OCI-LY7 (cell line): Measurements from ENCODE around the gene PDIA2. TPM values are rescaled to one million over a fixed set of nuclear protein-coding genes. Genes with fewer than 3 reads are reported as not detected.

Experiments used
- BruUV-seq: library from RNA; stranded (reverse); fragments of 400-500 nt; replicated peaks from 2 replicates; lab custom pipeline; 2021; lab: Mats Ljungman, UMichigan
- CTCF ChIA-PET: fragments of 300-600 bp; sonication (Branson Sonifier 250); formaldehyde crosslinking; loops from one replicate; lab custom pipeline; 2022; ENCODE audit warnings: antibody characterized with exemption; ENCODE audit not compliant: unreplicated experiment; lab: Charles Lee
- POLR2A ChIA-PET: fragments of 300-600 bp; sonication (Branson Sonifier 250); formaldehyde crosslinking; loops from one replicate; lab custom pipeline; 2022; ENCODE audit warnings: antibody characterized with exemption; lab: Charles Lee
- DNase-seq: peaks from one replicate; pipeline ENCODE4 v3.0.0-alpha.2; 2015; ENCODE audit warnings: low spot score
- H2AFZ ChIP-seq: fragments of 200-600 bp; sonication (generic), shearing (Covaris generic); 2 replicates; pipeline ENCODE4 v1.6.1; 2014; ENCODE audit warnings: mild to moderate bottlenecking, antibody characterized with exemption, low read length, moderate library complexity
- H3K27ac ChIP-seq: fragments of 200-600 bp; sonication (generic); 2 replicates; pipeline ENCODE4 v1.5.1; 2014; ENCODE audit warnings: mixed run types, low read depth, mild to moderate bottlenecking, moderate library complexity, low read length, inconsistent platforms; ENCODE audit not compliant: poor library complexity, severe bottlenecking
- H3K36me3 ChIP-seq: fragments of 200-600 bp; sonication (generic); 2 replicates; pipeline ENCODE4 v1.6.1; 2014; ENCODE audit warnings: mild to moderate bottlenecking, antibody characterized with exemption, low read length, moderate library complexity, mixed read lengths; ENCODE audit not compliant: insufficient read depth
- H3K4me1 ChIP-seq: fragments of 200-600 bp; sonication (generic); 2 replicates; pipeline ENCODE4 v1.5.1; 2014; ENCODE audit warnings: mild to moderate bottlenecking, low read length; ENCODE audit not compliant: insufficient read depth, poor library complexity, severe bottlenecking
- H3K4me2 ChIP-seq: fragments of 200-600 bp; sonication (generic); 2 replicates; pipeline ENCODE4 v1.6.1; 2014; ENCODE audit warnings: mild to moderate bottlenecking, low read length
- H3K4me3 ChIP-seq: fragments of 200-600 bp; sonication (generic); 2 replicates; pipeline ENCODE4 v1.5.1; 2014; ENCODE audit warnings: mild to moderate bottlenecking, low read depth, low read length; ENCODE audit not compliant: poor library complexity, severe bottlenecking
- H3K79me2 ChIP-seq: fragments of 200-600 bp; sonication (generic); 2 replicates; pipeline ENCODE4 v1.6.1; 2016; ENCODE audit warnings: low read depth, mild to moderate bottlenecking, low read length, moderate library complexity, mixed read lengths; ENCODE audit not compliant: insufficient read depth
- H3K9me2 ChIP-seq: fragments of 200-600 bp; sonication (generic); 2 replicates; pipeline ENCODE4 v1.6.1; 2016; ENCODE audit warnings: mild to moderate bottlenecking, low read length, mixed read lengths; ENCODE audit not compliant: insufficient read depth
- H3K9me3 ChIP-seq: fragments of 200-600 bp; sonication (generic); 2 replicates; pipeline ENCODE4 v1.6.1; 2014; ENCODE audit warnings: mild to moderate bottlenecking, mixed run types, low read length, mixed read lengths
- H4K20me1 ChIP-seq: fragments of 200-600 bp; sonication (generic); 2 replicates; pipeline ENCODE4 v1.6.1; 2014; ENCODE audit warnings: mild to moderate bottlenecking, antibody characterized with exemption, low read length, moderate library complexity, mixed read lengths; ENCODE audit not compliant: insufficient read depth
- EZH2phosphoT487 ChIP-seq: fragments of 200-600 bp; sonication (generic); IDR thresholded peaks from 2 replicates; pipeline ENCODE4 v1.6.1; 2018; ENCODE audit warnings: low read depth, borderline replicate concordance, mild to moderate bottlenecking, mixed run types, antibody characterized with exemption, low read length, moderate library complexity, mixed read lengths
- intact Hi-C: fragments of 100-400 bp; cut with micrococcal nuclease; formaldehyde crosslinking; loops from one replicate; pipeline ENCODE4 v1.10.0; 2022; ENCODE audit not compliant: unreplicated experiment
- total RNA-seq, 2 experiments: library from RNA; depleted of rRNA in 1 of 2; stranded (reverse); fragments of >200 nt in 1 of 2; shearing (Covaris generic) in 1 of 2; gene quantifications; 2 replicates each; pipeline ENCODE4 v1.2.3, GENCODE V29; 2014 to 2022
- TF ChIP-seq, protein P1 (sequence below): fragments of 200-600 bp; sonication (generic); conservative IDR thresholded peaks from 2 replicates; pipeline ENCODE4 v1.5.1; 2014; ENCODE audit warnings: mild to moderate bottlenecking, antibody characterized with exemption, low read length, moderate library complexity, mixed read lengths

The PDIA2 gene
- total RNA-seq, 2 experiments from 2014 or later, result not detected

DNA sequence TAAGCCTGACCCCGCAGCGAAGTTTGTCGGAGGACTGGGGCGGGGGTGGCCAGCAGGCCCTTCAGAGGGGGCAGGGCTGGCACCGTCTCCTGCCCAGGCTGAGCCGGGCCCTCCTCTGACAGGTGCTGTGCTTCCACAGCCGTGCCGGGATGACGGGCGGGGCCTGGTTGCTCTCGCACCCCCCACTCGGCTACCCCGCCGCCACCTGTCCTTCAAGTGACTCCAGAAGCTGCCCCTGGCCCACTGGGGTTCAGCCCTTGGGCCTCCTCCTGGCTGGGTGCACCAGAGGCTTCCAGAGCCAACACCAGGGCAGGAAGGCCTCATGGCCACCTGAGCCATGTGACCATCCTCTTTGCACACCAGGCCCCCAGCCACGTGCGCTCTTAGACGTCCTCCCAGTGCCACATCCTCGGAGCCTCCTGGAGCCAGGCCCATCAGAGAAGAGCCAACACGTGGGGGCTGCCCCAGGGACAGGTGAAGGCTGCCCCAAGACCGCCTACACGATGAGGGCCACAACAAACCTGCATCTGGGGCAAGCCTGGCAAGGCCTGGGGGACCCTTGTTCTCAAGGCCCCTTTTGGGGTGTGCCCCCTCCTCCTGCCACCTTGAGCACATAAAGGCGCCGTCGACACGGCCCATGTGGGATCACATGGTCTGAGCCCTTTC, 7.2 kb downstream of the PDIA2 start:
- H4K20me1 ChIP-seq, result no peaks in the 10 kb centered on the region
- no peaks in the 10 kb centered on the region; the same call in 1 of the 2 replicates for H3K36me3 ChIP-seq
- H3K9me2 ChIP-seq, result no peaks in the 10 kb centered on the region
- CTCF ChIA-PET, result no interaction called here
- no peaks in the 10 kb centered on the region for H3K79me2 ChIP-seq
- no peak overlapping the region for H3K4me3 ChIP-seq
- H3K9me3 ChIP-seq, result no peaks in the 10 kb centered on the region
- no TSS peak for BruUV-seq
- TF ChIP-seq, protein P1, sequence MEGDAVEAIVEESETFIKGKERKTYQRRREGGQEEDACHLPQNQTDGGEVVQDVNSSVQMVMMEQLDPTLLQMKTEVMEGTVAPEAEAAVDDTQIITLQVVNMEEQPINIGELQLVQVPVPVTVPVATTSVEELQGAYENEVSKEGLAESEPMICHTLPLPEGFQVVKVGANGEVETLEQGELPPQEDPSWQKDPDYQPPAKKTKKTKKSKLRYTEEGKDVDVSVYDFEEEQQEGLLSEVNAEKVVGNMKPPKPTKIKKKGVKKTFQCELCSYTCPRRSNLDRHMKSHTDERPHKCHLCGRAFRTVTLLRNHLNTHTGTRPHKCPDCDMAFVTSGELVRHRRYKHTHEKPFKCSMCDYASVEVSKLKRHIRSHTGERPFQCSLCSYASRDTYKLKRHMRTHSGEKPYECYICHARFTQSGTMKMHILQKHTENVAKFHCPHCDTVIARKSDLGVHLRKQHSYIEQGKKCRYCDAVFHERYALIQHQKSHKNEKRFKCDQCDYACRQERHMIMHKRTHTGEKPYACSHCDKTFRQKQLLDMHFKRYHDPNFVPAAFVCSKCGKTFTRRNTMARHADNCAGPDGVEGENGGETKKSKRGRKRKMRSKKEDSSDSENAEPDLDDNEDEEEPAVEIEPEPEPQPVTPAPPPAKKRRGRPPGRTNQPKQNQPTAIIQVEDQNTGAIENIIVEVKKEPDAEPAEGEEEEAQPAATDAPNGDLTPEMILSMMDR, result no peak
- TF ChIP-seq EZH2phosphoT487, result no peak
- no peak overlapping the region for H3K27ac ChIP-seq
- no peaks in the 10 kb centered on the region for H3K4me1 ChIP-seq
- no peak overlapping the region for H3K4me2 ChIP-seq
- no peak for DNase-seq
- POLR2A ChIA-PET, result no interaction called here
- no peak overlapping the region for H2AFZ ChIP-seq
- intact Hi-C loops, result no loop called here

DNA sequence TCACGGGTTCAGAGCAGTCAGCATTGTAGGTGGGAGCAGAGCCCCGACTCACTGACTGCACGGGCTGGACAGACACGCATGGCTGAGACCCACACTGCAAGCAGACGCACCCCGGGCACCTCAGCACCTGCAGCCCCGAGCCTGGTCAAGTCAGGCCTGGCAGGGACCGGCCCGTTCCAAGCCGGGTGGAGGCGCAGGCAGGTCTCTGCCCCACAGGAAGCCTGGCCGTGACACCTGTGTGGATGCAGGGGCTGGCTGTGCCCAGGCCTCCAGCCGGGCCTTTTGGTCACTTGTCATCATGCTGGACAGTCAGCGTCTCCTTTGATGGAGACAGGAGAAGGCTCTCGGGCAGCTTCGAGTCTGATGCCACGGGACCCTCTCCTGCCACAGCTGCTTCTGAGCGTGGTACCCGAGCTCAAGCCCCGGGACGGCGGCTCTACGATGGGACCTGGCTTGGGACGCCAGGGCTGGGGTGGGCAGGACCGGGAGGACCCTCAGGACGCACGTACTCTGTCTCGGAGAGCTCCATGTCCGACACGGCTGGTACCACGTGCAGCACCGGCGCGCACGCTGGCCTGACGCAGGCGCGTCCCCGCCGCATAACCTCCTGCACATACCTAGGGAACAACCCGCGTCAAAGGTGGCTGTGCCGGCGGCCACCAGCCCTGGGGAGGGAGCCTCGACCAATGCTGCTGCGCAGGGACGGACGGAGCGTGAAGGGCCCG, 7.9 kb downstream of the PDIA2 start:
- H3K27ac ChIP-seq, result no peak overlapping the region
- no peaks in the 10 kb centered on the region for H3K4me1 ChIP-seq
- TF ChIP-seq EZH2phosphoT487, result no peak
- no peak overlapping the region for H2AFZ ChIP-seq
- no peaks in the 10 kb centered on the region for H4K20me1 ChIP-seq
- intact Hi-C loops, result no loop called here
- CTCF ChIA-PET, result no interaction called here
- no peak overlapping the region for H3K4me2 ChIP-seq
- POLR2A ChIA-PET, result interaction anchor here (0.6 kb wide), 1 partner anchor 9 kb away, joined by 3 read pairs; no protein-coding TSS in a partner anchor
- no peak overlapping the region for H3K4me3 ChIP-seq
- no TSS peak for BruUV-seq
- H3K36me3 ChIP-seq, result no peaks in the 10 kb centered on the region; the same call in 1 of the 2 replicates
- no peaks in the 10 kb centered on the region for H3K9me3 ChIP-seq
- no peaks in the 10 kb centered on the region for H3K79me2 ChIP-seq
- DNase-seq, result no peak
- no peaks in the 10 kb centered on the region for H3K9me2 ChIP-seq

DNA sequence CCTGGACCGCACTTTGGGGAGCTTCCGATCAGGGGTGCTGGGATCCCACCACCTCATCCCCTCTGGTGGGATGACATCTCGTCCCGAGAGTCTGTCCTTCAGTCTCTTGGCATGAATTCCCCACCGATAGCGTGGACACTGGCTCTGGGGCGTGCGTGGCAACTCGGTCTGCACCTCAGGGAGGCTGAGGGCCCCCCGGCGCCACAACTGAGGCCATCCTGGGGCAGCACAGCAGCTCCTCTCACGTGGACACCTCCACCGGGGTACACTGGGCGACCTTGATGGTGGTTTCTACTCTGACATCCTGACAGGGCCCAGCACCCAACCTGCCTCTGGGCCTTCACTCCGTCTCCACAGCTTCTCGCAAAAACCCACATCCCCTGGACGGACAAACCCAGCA, 8.6 kb downstream of the PDIA2 start:
- Histone ChIP-seq H3K4me3 (no peak overlapping the region), H3K9me2 (no peaks in the 10 kb centered on the region), H2AFZ (no peak overlapping the region), H3K4me2 (no peak overlapping the region), H3K27ac (no peak overlapping the region), H3K9me3 (no peaks in the 10 kb centered on the region), H3K79me2 (no peaks in the 10 kb centered on the region), H3K4me1 (no peaks in the 10 kb centered on the region), H4K20me1 (no peaks in the 10 kb centered on the region), H3K36me3 (peaks cover 2% of the 10 kb centered on the region; the same call in 1 of the 2 replicates)
- BruUV-seq, result no TSS peak
- DNase-seq, result no peak
- ChIA-PET CTCF (no interaction called here), POLR2A (no interaction called here)
- TF ChIP-seq EZH2phosphoT487, result no peak
- TF ChIP-seq, protein P1, result no peak
- intact Hi-C loops, result no loop called here
